ENCODE data around the gene OR51Q1. TPM values are rescaled to one million over a fixed set of nuclear protein-coding genes. Genes with fewer than 3 reads are reported as not detected.

The OR51Q1 gene
- total RNA-seq, 1 donor from 2014 or later: not detected

DNA sequence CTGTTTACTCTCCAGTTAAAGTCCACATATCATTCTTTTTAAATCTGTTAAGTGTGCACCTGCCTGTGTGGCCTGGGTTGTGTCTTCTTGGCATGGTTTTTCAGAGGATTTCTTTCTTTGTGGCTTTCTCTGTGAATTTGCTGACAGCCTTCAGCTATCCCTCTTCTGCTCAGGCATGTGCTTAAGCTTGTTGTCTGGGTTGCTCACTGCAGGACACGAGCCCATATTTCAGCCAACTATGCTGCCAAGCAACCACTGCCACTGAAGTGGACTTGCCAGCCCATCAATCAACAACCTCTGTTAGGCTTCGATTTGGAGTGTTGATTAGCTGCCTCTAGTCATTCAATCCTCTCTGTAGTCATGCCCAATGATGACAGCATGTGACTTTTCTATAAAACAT is 45.6 kb downstream of the OR51Q1 start:
- H3K9me3 Mint-ChIP-seq: no peaks in the 10 kb centered on the region
- TF ChIP-seq, protein P1, sequence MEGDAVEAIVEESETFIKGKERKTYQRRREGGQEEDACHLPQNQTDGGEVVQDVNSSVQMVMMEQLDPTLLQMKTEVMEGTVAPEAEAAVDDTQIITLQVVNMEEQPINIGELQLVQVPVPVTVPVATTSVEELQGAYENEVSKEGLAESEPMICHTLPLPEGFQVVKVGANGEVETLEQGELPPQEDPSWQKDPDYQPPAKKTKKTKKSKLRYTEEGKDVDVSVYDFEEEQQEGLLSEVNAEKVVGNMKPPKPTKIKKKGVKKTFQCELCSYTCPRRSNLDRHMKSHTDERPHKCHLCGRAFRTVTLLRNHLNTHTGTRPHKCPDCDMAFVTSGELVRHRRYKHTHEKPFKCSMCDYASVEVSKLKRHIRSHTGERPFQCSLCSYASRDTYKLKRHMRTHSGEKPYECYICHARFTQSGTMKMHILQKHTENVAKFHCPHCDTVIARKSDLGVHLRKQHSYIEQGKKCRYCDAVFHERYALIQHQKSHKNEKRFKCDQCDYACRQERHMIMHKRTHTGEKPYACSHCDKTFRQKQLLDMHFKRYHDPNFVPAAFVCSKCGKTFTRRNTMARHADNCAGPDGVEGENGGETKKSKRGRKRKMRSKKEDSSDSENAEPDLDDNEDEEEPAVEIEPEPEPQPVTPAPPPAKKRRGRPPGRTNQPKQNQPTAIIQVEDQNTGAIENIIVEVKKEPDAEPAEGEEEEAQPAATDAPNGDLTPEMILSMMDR (conservative IDR thresholded peaks at IDR 0.05): no peak
- no peak overlapping the region for H3K27ac Mint-ChIP-seq (ENCODE audit: unreplicated experiment)
- H3K36me3 Mint-ChIP-seq (ENCODE audit: low read depth): no peaks in the 10 kb centered on the region
- DNase-seq (ENCODE audit: low read depth, low spot score): no peak
- no peaks in the 10 kb centered on the region for H3K4me1 Mint-ChIP-seq
- H3K4me3 Mint-ChIP-seq: no peak overlapping the region
- H3K27me3 Mint-ChIP-seq (ENCODE audit: low read depth): peaks cover 11% of the 10 kb centered on the region

Other genes with a start within 250 kb of the OR51Q1 start
- not detected in 2 replicates for gene OR51V1, start 221.4 kb upstream of the OR51Q1 start, total RNA-seq
- gene HBB, start 195.0 kb upstream of the OR51Q1 start, total RNA-seq: not detected in 2 replicates
- gene HBD, start 187.6 kb upstream of the OR51Q1 start, total RNA-seq: not detected in 2 replicates
- not detected in 2 replicates for gene HBG1, start 172.3 kb upstream of the OR51Q1 start, total RNA-seq
- not detected in 2 replicates for gene HBG2, start 167.3 kb upstream of the OR51Q1 start, total RNA-seq
- gene HBE1, start 152.2 kb upstream of the OR51Q1 start, total RNA-seq: 0.45 and 0.56 TPM in 2 replicates
- gene OR51B4, start 120.2 kb upstream of the OR51Q1 start, total RNA-seq: not detected in 2 replicates
- gene OR51B2, start 97.8 kb upstream of the OR51Q1 start, total RNA-seq: not detected in 2 replicates
- gene OR51B5, start 78.6 kb upstream of the OR51Q1 start, total RNA-seq: 0.21 TPM in 1 of 2 replicates, not detected in the other
- not detected in 2 replicates for gene OR51B6, start 70.6 kb upstream of the OR51Q1 start, total RNA-seq
- not detected in 2 replicates for gene OR51M1, start 38.3 kb upstream of the OR51Q1 start, total RNA-seq
- gene OR51I1, start 19.4 kb downstream of the OR51Q1 start, total RNA-seq: not detected in 2 replicates
- gene OR51I2, start 27.2 kb downstream of the OR51Q1 start, total RNA-seq: not detected in 2 replicates
- not detected in 2 replicates for gene OR52D1, start 66.6 kb downstream of the OR51Q1 start, total RNA-seq
- gene UBQLN3, start 87.8 kb downstream of the OR51Q1 start, total RNA-seq: not detected in 2 replicates
- 0.09 and 0.20 TPM in 2 replicates for gene UBQLNL, start 94.6 kb downstream of the OR51Q1 start, total RNA-seq
- gene OR52H1, start 126.4 kb downstream of the OR51Q1 start, total RNA-seq: not detected in 2 replicates
- not detected in 2 replicates for gene OR52B6, start 158.8 kb downstream of the OR51Q1 start, total RNA-seq
- 11.8 and 13.7 TPM in 2 replicates for gene TRIM6, start 174.5 kb downstream of the OR51Q1 start, total RNA-seq
- gene TRIM34, start 202.9 kb downstream of the OR51Q1 start, total RNA-seq: 1.1 TPM in 1 of 2 replicates, not detected in the other